HEK293 (cell line): ENCODE measurements around the gene FAM174A.
"Not testable (repeated sequence)": the region's sequence is repeated elsewhere in the genome, so short reads cannot be mapped to it uniquely, and the experiment has no call there.

ENCODE experiments used
- CTCF ChIA-PET: fragments of 350-600 bp; formaldehyde crosslinking; extraction: SDS; loops from one replicate; lab custom pipeline; 2021; ENCODE audit warnings: antibody characterized with exemption; lab: Yijun Ruan, JAX
- POLR2A ChIA-PET: fragments of 300-600 bp; formaldehyde crosslinking; extraction: SDS; loops from one replicate; lab custom pipeline; 2020; ENCODE audit warnings: antibody characterized with exemption, inconsistent platforms; lab: Yijun Ruan, JAX
- H3K27ac ChIP-seq: fragments of 200-500 bp; sonication (Bioruptor generic); 2 replicates; pipeline ENCODE4 v1.5.1; 2014; ENCODE audit warnings: low read depth, low read length, control low read depth, inconsistent platforms; ENCODE audit errors: extremely low read depth
- H3K36me3 ChIP-seq, 2 experiments: fragments of 200-500 bp in 1 of 2; sonication (Bioruptor generic) in 1 of 2; 1 replicate in 1 of 2; 2 replicates in 1 of 2; pipeline ENCODE4 v1.5.1; 2014 to 2017; ENCODE audit warnings: inconsistent platforms in 2 of 2, low read length in 2 of 2; ENCODE audit not compliant: control insufficient read depth in 2 of 2, insufficient read depth in 1 of 2
- H3K4me1 ChIP-seq: fragments of 200-500 bp; sonication (Bioruptor generic); 2 replicates; pipeline ENCODE4 v1.5.1; 2014; ENCODE audit warnings: mild to moderate bottlenecking, low read length, inconsistent platforms; ENCODE audit not compliant: control insufficient read depth, insufficient read depth
- H3K4me3 ChIP-seq: 2 replicates; pipeline ENCODE4 v1.5.1; 2011; ENCODE audit warnings: low read depth, mild to moderate bottlenecking, control low read depth, low read length, moderate library complexity
- H3K9me3 ChIP-seq: fragments of 200-500 bp; sonication (Bioruptor generic); 2 replicates; pipeline ENCODE4 v1.5.1; 2014; ENCODE audit warnings: low read depth, low read length, inconsistent platforms; ENCODE audit not compliant: control insufficient read depth, insufficient read depth
- HOXA7 ChIP-seq: sonication (generic); formaldehyde crosslinking; IDR thresholded peaks from 2 replicates; pipeline ENCODE4 v1.8.1; 2022; ENCODE audit warnings: missing genetic modification reagents, borderline replicate concordance
- HOXD13 ChIP-seq: sonication (generic); formaldehyde crosslinking; IDR thresholded peaks from 2 replicates; pipeline ENCODE4 v1.8.0; 2022; ENCODE audit warnings: missing genetic modification reagents, borderline replicate concordance
- IKZF3 ChIP-seq: fragments of 450-650 bp; IDR thresholded peaks from 2 replicates; pipeline ENCODE4 v1.5.0; 2018; ENCODE audit warnings: missing biosample characterization, mild to moderate bottlenecking, missing genetic modification characterization, moderate library complexity
- KLF9 ChIP-seq: fragments of 450-650 bp; formaldehyde crosslinking; IDR thresholded peaks from 2 replicates; pipeline ENCODE4 v1.5.1; 2016; ENCODE audit warnings: missing biosample characterization, missing genetic modification characterization, low read depth
- SP3 ChIP-seq: fragments of 450-650 bp; formaldehyde crosslinking; IDR thresholded peaks from 2 replicates; pipeline ENCODE4 v1.5.1; 2016; ENCODE audit warnings: missing biosample characterization, missing genetic modification characterization
- ZBTB20 ChIP-seq: fragments of 450-650 bp; formaldehyde crosslinking; IDR thresholded peaks from 2 replicates; pipeline ENCODE4 v1.5.1; 2016; ENCODE audit warnings: missing biosample characterization, missing genetic modification characterization
- ZBTB48 ChIP-seq: fragments of 450-650 bp; formaldehyde crosslinking; IDR thresholded peaks from 2 replicates; pipeline ENCODE4 v1.5.1; 2016; ENCODE audit warnings: missing biosample characterization, missing genetic modification characterization
- ZBTB7A ChIP-seq: fragments of 450-650 bp; formaldehyde crosslinking; IDR thresholded peaks from 2 replicates; pipeline ENCODE4 v1.5.1; 2016; ENCODE audit warnings: low read depth, missing biosample characterization, missing genetic modification characterization
- ZNF157 ChIP-seq: fragments of 450-650 bp; formaldehyde crosslinking; IDR thresholded peaks from 2 replicates; pipeline ENCODE4 v1.5.1; 2016; ENCODE audit warnings: missing biosample characterization, missing genetic modification characterization
- ZNF214 ChIP-seq: fragments of 450-650 bp; formaldehyde crosslinking; IDR thresholded peaks from 2 replicates; pipeline ENCODE4 v1.5.1; 2017; ENCODE audit warnings: missing biosample characterization, mild to moderate bottlenecking, missing genetic modification characterization, borderline replicate concordance
- ZNF324 ChIP-seq: fragments of 450-650 bp; formaldehyde crosslinking; IDR thresholded peaks from 2 replicates; pipeline ENCODE4 v1.5.1; 2016; ENCODE audit warnings: missing biosample characterization, missing genetic modification characterization
- ZNF335 ChIP-seq: fragments of 450-650 bp; formaldehyde crosslinking; conservative IDR thresholded peaks from 2 replicates; pipeline ENCODE4 v1.5.1; 2016; ENCODE audit warnings: missing biosample characterization, missing genetic modification characterization
- ZNF626 ChIP-seq: fragments of 450-650 bp; sonication (Bioruptor Pico); formaldehyde crosslinking; IDR thresholded peaks from 2 replicates; pipeline ENCODE4 v1.5.1; 2018; ENCODE audit warnings: missing biosample characterization, missing genetic modification characterization, inconsistent platforms
- TF ChIP-seq, protein P1 (sequence below): fragments of 450-650 bp; formaldehyde crosslinking; IDR thresholded peaks from 2 replicates; pipeline ENCODE4 v1.5.1; 2016; ENCODE audit warnings: missing biosample characterization, missing genetic modification characterization
- TF ChIP-seq, protein P2 (sequence below): fragments of 450-650 bp; formaldehyde crosslinking; IDR thresholded peaks from 2 replicates; pipeline ENCODE4 v1.5.0; 2017; ENCODE audit warnings: missing biosample characterization, missing genetic modification characterization, borderline replicate concordance
- TF ChIP-seq, protein P3 (sequence below): fragments of 450-650 bp; formaldehyde crosslinking; IDR thresholded peaks from 2 replicates; pipeline ENCODE4 v1.5.1; 2017; ENCODE audit warnings: missing biosample characterization, missing genetic modification characterization

FAM174A gene

DNA sequence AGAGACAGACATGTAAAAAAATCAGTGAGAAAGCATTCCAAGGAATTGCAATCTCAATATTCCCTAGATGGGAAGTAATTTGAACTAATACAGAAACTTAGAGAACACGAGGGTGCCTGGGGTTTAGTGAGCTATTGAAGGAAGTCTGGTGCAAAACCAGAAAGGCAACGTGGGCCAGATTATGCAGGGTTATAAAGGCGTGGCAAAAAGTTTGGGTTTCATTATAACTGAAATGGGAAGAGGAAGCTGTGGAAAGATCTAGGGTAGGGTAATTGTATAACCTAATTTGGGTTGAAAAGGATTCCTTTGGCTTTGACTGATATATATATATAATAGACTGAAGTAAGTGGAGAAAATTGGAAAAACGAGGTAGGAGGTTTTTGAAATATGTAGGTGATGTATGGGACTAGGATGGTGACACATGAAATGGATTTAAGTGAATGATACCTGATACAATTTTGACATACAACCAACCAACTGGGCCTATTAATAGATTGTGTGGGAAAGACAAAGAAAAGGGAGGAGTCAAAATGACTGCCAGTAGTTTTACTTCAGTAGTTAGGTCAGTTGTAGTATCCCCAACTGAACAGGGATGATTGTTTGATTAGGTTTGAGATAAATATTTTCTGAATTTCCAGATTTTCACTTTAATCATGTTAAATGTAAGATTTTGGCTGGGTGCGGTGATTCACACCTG is 65.3 kb downstream of the FAM174A start:
- Histone ChIP-seq H3K36me3 (no peaks in the 10 kb centered on the region), H3K4me3 (no peak overlapping the region), H3K9me3 (no peaks in the 10 kb centered on the region), H3K27ac (no peak overlapping the region), H3K4me1 (no peaks in the 10 kb centered on the region)
- TF ChIP-seq ZNF324 (tag by site-specific recombination) (no peak), ZBTB48 (no peak), SP3 (tag by site-specific recombination) (no peak), HOXD13 (CRISPR knock-in tag) (no peak), ZNF626 (tag by site-specific recombination) (no peak), IKZF3 (tag by site-specific recombination) (no peak), HOXA7 (CRISPR knock-in tag) (no peak), ZNF335 (no peak), KLF9 (no peak), ZBTB20 (tag by site-specific recombination) (no peak), ZNF157 (tag by site-specific recombination) (no peak), ZBTB7A (tag by site-specific recombination) (no peak)
- TF ChIP-seq, protein P1, sequence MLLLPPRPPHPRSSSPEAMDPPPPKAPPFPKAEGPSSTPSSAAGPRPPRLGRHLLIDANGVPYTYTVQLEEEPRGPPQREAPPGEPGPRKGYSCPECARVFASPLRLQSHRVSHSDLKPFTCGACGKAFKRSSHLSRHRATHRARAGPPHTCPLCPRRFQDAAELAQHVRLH (tag by site-specific recombination), result no peak
- TF ChIP-seq, protein P2, sequence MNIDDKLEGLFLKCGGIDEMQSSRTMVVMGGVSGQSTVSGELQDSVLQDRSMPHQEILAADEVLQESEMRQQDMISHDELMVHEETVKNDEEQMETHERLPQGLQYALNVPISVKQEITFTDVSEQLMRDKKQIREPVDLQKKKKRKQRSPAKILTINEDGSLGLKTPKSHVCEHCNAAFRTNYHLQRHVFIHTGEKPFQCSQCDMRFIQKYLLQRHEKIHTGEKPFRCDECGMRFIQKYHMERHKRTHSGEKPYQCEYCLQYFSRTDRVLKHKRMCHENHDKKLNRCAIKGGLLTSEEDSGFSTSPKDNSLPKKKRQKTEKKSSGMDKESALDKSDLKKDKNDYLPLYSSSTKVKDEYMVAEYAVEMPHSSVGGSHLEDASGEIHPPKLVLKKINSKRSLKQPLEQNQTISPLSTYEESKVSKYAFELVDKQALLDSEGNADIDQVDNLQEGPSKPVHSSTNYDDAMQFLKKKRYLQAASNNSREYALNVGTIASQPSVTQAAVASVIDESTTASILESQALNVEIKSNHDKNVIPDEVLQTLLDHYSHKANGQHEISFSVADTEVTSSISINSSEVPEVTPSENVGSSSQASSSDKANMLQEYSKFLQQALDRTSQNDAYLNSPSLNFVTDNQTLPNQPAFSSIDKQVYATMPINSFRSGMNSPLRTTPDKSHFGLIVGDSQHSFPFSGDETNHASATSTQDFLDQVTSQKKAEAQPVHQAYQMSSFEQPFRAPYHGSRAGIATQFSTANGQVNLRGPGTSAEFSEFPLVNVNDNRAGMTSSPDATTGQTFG (tag by site-specific recombination), result no peak
- TF ChIP-seq, protein P3, sequence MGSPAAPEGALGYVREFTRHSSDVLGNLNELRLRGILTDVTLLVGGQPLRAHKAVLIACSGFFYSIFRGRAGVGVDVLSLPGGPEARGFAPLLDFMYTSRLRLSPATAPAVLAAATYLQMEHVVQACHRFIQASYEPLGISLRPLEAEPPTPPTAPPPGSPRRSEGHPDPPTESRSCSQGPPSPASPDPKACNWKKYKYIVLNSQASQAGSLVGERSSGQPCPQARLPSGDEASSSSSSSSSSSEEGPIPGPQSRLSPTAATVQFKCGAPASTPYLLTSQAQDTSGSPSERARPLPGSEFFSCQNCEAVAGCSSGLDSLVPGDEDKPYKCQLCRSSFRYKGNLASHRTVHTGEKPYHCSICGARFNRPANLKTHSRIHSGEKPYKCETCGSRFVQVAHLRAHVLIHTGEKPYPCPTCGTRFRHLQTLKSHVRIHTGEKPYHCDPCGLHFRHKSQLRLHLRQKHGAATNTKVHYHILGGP (tag by site-specific recombination), result no peak
- POLR2A ChIA-PET, result no interaction called here
- CTCF ChIA-PET, result interaction anchor here (0.6 kb wide), 1 partner anchor 1490 kb away, joined by 3 read pairs; no protein-coding TSS in a partner anchor

DNA sequence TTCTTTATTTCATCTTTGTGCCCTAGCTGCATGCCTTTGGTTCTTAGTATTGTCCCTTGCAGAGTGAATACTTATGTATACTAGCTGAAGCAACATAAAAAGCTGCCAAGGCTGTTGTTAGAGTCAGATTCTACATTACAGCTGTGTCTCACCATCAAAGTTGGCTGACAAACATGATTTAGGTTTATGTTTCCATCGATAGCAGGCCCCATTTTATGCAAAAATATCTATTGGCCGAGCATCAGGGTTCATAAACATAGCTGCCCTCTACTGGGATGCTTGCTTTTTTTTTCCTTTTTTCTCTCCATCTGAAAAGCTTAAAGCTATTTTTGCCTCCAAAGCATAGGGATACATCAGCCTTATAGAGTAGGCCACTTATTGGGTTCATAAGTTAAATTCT is 68.0 kb downstream of the FAM174A start:
- no peaks in the 10 kb centered on the region for H3K4me1 ChIP-seq
- H3K4me3 ChIP-seq, result no peak overlapping the region
- H3K9me3 ChIP-seq, result no peaks in the 10 kb centered on the region
- ChIA-PET CTCF (interaction anchor here (0.5 kb wide), 1 partner anchor 1014 kb away, joined by 5 read pairs; no protein-coding TSS in a partner anchor), POLR2A (no interaction called here)
- no peak overlapping the region for H3K27ac ChIP-seq
- no peaks in the 10 kb centered on the region for H3K36me3 ChIP-seq
- no peak for TF ChIP-seq ZNF214 (tag by site-specific recombination)

DNA sequence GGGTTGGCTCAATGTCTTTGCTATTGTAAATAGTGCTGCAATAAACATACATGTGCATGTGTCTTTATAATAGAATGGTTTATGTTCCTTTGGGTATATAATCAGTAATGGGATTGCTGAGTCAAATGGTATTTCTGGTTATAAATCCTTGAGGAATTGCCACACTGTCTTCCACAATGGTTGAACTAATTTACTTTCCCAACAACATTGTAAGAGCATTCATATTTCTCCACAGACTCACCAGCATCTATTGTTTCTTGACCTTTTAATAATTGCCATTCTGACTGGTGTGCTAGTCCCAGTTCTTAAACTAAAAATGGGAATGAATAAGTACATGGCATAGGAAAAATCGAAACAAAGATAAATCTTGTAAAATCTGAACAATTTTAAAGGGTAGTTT is 68.8 kb downstream of the FAM174A start:
- H3K4me1 ChIP-seq, POLR2A ChIA-PET, H3K4me3 ChIP-seq, CTCF ChIA-PET, H3K9me3 ChIP-seq, H3K27ac ChIP-seq, H3K36me3 ChIP-seq: not testable (repeated sequence)
